GM12878 (cell line): ENCODE measurements around the gene EBF3. TPM values are rescaled to one million over a fixed set of nuclear protein-coding genes. Genes with fewer than 3 reads are reported as not detected.

Source experiments
- ATAC-seq: fragments of 200-7000 bp; cut with Tn5 transposase; 3 replicates; pipeline ENCODE4 v1.9.1; 2020; ENCODE audit warnings: mild to moderate bottlenecking, moderate library complexity
- BruUV-seq: library from RNA; stranded (reverse); fragments of 400-500 nt; replicated peaks from 2 replicates; lab custom pipeline; 2021; lab: Mats Ljungman, UMichigan
- CTCF ChIA-PET: fragments of 300-600 bp; sonication (Branson Sonifier 250); formaldehyde crosslinking; extraction: SDS; loops from one replicate; lab custom pipeline; 2021; ENCODE audit warnings: inconsistent platforms; lab: Yijun Ruan, JAX
- POLR2A ChIA-PET: fragments of 350-600 bp; formaldehyde crosslinking; extraction: SDS; loops from one replicate; lab custom pipeline; 2021; ENCODE audit warnings: inconsistent platforms; lab: Charles Lee
- RAD21 ChIA-PET: fragments of 300-600 bp; sonication (Branson Sonifier 250); formaldehyde crosslinking; loops from one replicate; lab custom pipeline; 2023; ENCODE audit warnings: antibody characterized with exemption; ENCODE audit not compliant: unreplicated experiment; lab: Charles Lee
- SMC1A ChIA-PET: fragments of 300-600 bp; sonication (Branson Sonifier 250); formaldehyde crosslinking; loops from one replicate; lab custom pipeline; 2023; ENCODE audit not compliant: unreplicated experiment, uncharacterized antibody; lab: Charles Lee
- DNase-seq: peaks from one replicate; pipeline ENCODE4 v3.0.0-alpha.2; 2011; ENCODE audit warnings: low read depth, low spot score
- FAIRE-seq: peaks from 3 replicates; lab custom pipeline; 2011; peaks lifted over from hg19 to GRCh38; lab: Jason Lieb, UNC
- H2AFZ ChIP-seq: 2 replicates; pipeline ENCODE4 v1.6.0; 2011; ENCODE audit warnings: low read depth, low read length, control low read depth; ENCODE audit not compliant: control insufficient read depth
- H3K27ac ChIP-seq: 2 replicates; pipeline ENCODE4 v1.5.1; 2011; ENCODE audit warnings: control low read depth; ENCODE audit not compliant: control insufficient read depth, insufficient read depth
- H3K27me3 ChIP-seq, 2 experiments: replicated peaks in 1 of 2; 2 replicates each; pipeline versions ENCODE4 v1.6.0 to v1.6.1; 2011; ENCODE audit warnings: low read length in 1 of 2; ENCODE audit not compliant: control insufficient read depth in 2 of 2, insufficient read depth in 2 of 2
- H3K36me3 ChIP-seq, 2 experiments: 2 replicates each; pipeline ENCODE4 v1.5.1; 2011; ENCODE audit warnings: low read length in 1 of 2; ENCODE audit not compliant: control insufficient read depth in 2 of 2, insufficient read depth in 2 of 2
- H3K4me1 ChIP-seq: 2 replicates; pipeline ENCODE4 v1.6.1; 2011; ENCODE audit warnings: mild to moderate bottlenecking, low read length, moderate library complexity, mixed read lengths; ENCODE audit not compliant: control insufficient read depth, insufficient read depth
- H3K4me2 ChIP-seq: 2 replicates; pipeline ENCODE4 v1.6.0; 2011; ENCODE audit warnings: control low read depth; ENCODE audit not compliant: control insufficient read depth, insufficient read depth
- H3K4me3 ChIP-seq: fragments of 200-600 bp; sonication (generic); 2 replicates; pipeline ENCODE4 v1.5.1; 2016
- H3K79me2 ChIP-seq: 2 replicates; pipeline ENCODE4 v1.6.0; 2011; ENCODE audit warnings: low read length; ENCODE audit not compliant: control insufficient read depth, insufficient read depth
- H3K9ac ChIP-seq: 2 replicates; pipeline ENCODE4 v1.8.0; 2011; ENCODE audit warnings: low read length, control low read depth, mixed read lengths; ENCODE audit not compliant: control insufficient read depth, insufficient read depth
- H3K9me3 ChIP-seq: replicated peaks from 3 replicates; pipeline ENCODE4 v1.5.1; 2011; ENCODE audit warnings: mild to moderate bottlenecking, low read length; ENCODE audit not compliant: control insufficient read depth, insufficient read depth
- H4K20me1 ChIP-seq: 2 replicates; pipeline ENCODE4 v1.6.0; 2011; ENCODE audit not compliant: control insufficient read depth, insufficient read depth
- CBFB ChIP-seq: IDR thresholded peaks from 2 replicates; pipeline ENCODE4 v1.6.1; 2016; ENCODE audit warnings: antibody characterized with exemption, low read depth
- CBX3 ChIP-seq: fragments of 200-600 bp; sonication (generic); IDR thresholded peaks from 2 replicates; pipeline ENCODE4 v1.6.1; 2016; ENCODE audit warnings: low read depth, borderline replicate concordance
- CREB1 ChIP-seq: IDR thresholded peaks from 2 replicates; pipeline ENCODE4 v1.6.1; 2012; ENCODE audit warnings: low read depth, mild to moderate bottlenecking, inconsistent platforms
- ESRRA ChIP-seq: IDR thresholded peaks from 2 replicates; pipeline ENCODE4 v1.6.1; 2012; ENCODE audit warnings: mild to moderate bottlenecking, low read length, improper control_type of control experiment
- ETV6 ChIP-seq, 2 experiments: fragments of 450-650 bp in 1 of 2; IDR thresholded peaks in 1 of 2; conservative IDR thresholded peaks in 1 of 2; 2 replicates each; pipeline ENCODE4 v1.6.1; 2014; ENCODE audit warnings: antibody characterized with exemption in 1 of 2, borderline replicate concordance in 1 of 2, low read depth in 1 of 2, mild to moderate bottlenecking in 1 of 2, moderate library complexity in 1 of 2
- FOS ChIP-seq: IDR thresholded peaks from 3 replicates; pipeline ENCODE4 v1.6.1; 2011; ENCODE audit warnings: borderline replicate concordance; ENCODE audit not compliant: insufficient read length; ENCODE audit errors: extremely low read depth
- GATAD2B ChIP-seq: fragments of 450-650 bp; conservative IDR thresholded peaks from 2 replicates; pipeline ENCODE4 v1.6.1; 2017; ENCODE audit warnings: low read depth, mild to moderate bottlenecking, moderate library complexity
- NR2C2 ChIP-seq: IDR thresholded peaks from 2 replicates; pipeline ENCODE4 v1.6.1; 2011; ENCODE audit warnings: borderline replicate concordance, low read depth; ENCODE audit not compliant: control insufficient read depth, insufficient read length
- NRF1 ChIP-seq: conservative IDR thresholded peaks from 2 replicates; pipeline ENCODE4 v1.6.1; 2011; ENCODE audit warnings: mild to moderate bottlenecking, low read depth, low read length, improper control_type of control experiment
- SREBF2 ChIP-seq: IDR thresholded peaks from 2 replicates; pipeline ENCODE4 v1.6.1; 2012; ENCODE audit warnings: mild to moderate bottlenecking, low read length
- STAT1 ChIP-seq: fragments of 450-650 bp; conservative IDR thresholded peaks from 2 replicates; pipeline ENCODE4 v1.6.1; 2014; ENCODE audit warnings: antibody characterized with exemption, mild to moderate bottlenecking
- STAT3 ChIP-seq: IDR thresholded peaks from 2 replicates; pipeline ENCODE4 v1.6.1; 2011; ENCODE audit warnings: low read depth, low read length, improper control_type of control experiment
- SUPT20H ChIP-seq: IDR thresholded peaks from 2 replicates; pipeline ENCODE4 v1.6.1; 2011; ENCODE audit warnings: low read depth, mild to moderate bottlenecking, low read length, moderate library complexity, borderline replicate concordance; ENCODE audit not compliant: control insufficient read depth
- YBX1 ChIP-seq: fragments of 450-650 bp; IDR thresholded peaks from 2 replicates; pipeline ENCODE4 v1.6.1; 2016; ENCODE audit warnings: antibody characterized with exemption
- ZZZ3 ChIP-seq: IDR thresholded peaks from 2 replicates; pipeline ENCODE4 v1.6.1; 2011; ENCODE audit warnings: low read depth; ENCODE audit not compliant: control insufficient read depth, insufficient read length
- WGBS: methylation state at CpG from one replicate; pipeline ENCODE4 v1.1.6; 2016; ENCODE audit warnings: low lambda C conversion rate; ENCODE audit not compliant: insufficient replicate concordance, insufficient coverage; ENCODE audit errors: missing lambda C conversion rate; 5-methylcytosine and 5-hydroxymethylcytosine counted together
- in situ Hi-C: fragments of 300-500 bp; cut with MboI; formaldehyde crosslinking; loops from 9 replicates; pipeline ENCODE4 v1.14.3; 2018; ENCODE audit warnings: mixed read lengths
- intact Hi-C: fragments of 100-400 bp; cut with micrococcal nuclease; formaldehyde crosslinking; loops from one replicate; pipeline ENCODE4 v1.14.2; 2022; ENCODE audit not compliant: unreplicated experiment
- polyA plus RNA-seq, 11 experiments: library from polyadenylated mRNA; depleted of rRNA in 4 of 11; unstranded in 6 of 11; stranded (reverse) in 5 of 11; fragments of >200 nt; fragmentation: Nextera tagmentation in 4 of 11; fragmentation: Illumina TruSeq in 1 of 11; extraction: Ambion mirVana in 4 of 11; extraction: Trizol in 1 of 11; gene quantifications; 1 replicate in 1 of 11; 2 replicates in 10 of 11; pipeline versions ENCODE4 v1.2.1 to v1.2.3, GENCODE V29; 2011 to 2016; ENCODE audit warnings: inconsistent platforms in 2 of 11, missing spikeins in 2 of 11, low read depth in 1 of 11
- total RNA-seq, 4 experiments: library from RNA; depleted of rRNA in 3 of 4; stranded (reverse); fragments of >200 nt in 3 of 4; fragmentation: Illumina TruSeq in 1 of 4; extraction: Trizol in 1 of 4; gene quantifications; 2 replicates each; pipeline versions ENCODE4 v1.2.1 to v1.2.3, GENCODE V29; 2013 to 2021
- TF ChIP-seq, protein P1 (sequence below): IDR thresholded peaks from 2 replicates; pipeline ENCODE4 v1.6.1; 2012; ENCODE audit warnings: improper control_type of control experiment, low read depth, low read length; ENCODE audit not compliant: insufficient replicate concordance
- TF ChIP-seq, protein P2 (sequence below): fragments of 150-350 bp; IDR thresholded peaks from 2 replicates; pipeline ENCODE4 v1.6.1; 2016; ENCODE audit warnings: low read depth, low read length

EBF3 gene
- total and polyA plus RNA-seq, 10 of the 15 experiments (the other 5 are each of a cell fraction or from before 2014, with no cell fraction given), result not detected

DNA sequence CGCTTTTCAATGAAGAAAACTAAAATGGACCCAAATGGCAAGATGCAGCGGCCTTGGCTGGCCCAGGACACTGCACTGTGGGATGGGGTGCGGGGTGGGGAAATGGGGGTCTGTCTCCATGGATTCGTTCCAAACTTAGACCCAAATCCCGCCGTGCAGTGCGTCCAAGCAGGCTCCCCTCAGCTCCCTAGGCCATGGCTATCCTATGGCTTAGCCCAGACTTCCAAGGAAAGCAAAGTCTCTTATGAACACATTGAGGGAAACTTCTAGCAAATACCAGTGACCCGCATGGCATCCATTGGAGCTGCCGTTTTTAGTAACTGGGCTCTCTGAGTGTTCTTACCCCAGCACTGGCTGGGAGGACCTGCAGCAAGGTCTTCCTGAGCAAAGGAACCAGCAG lies 122.5 kb downstream of the EBF3 start:
- DNase-seq, result no peak
- H3K4me3 ChIP-seq, result no peak overlapping the region
- ChIA-PET RAD21 (no interaction called here), SMC1A (no interaction called here), CTCF (no interaction called here), POLR2A (no interaction called here)
- 59% methylated on average over 9 of the region's 9 CpGs for WGBS
- TF ChIP-seq ETV6 (conservative IDR thresholded peaks at IDR 0.05 in 1 of 2, IDR thresholded peaks at IDR 0.05 in 1 of 2; ENCODE audit: borderline replicate concordance in 1 of 2, low read depth in 1 of 2) (no peak), ZZZ3 (no peak), ESRRA (no peak), YBX1 (no peak), FOS (no peak), NR2C2 (no peak), GATAD2B (no peak), SUPT20H (no peak), STAT1 (no peak), CREB1 (no peak), CBFB (no peak), SREBF2 (no peak), CBX3 (no peak), STAT3 (no peak), NRF1 (no peak)
- TF ChIP-seq, protein P1, sequence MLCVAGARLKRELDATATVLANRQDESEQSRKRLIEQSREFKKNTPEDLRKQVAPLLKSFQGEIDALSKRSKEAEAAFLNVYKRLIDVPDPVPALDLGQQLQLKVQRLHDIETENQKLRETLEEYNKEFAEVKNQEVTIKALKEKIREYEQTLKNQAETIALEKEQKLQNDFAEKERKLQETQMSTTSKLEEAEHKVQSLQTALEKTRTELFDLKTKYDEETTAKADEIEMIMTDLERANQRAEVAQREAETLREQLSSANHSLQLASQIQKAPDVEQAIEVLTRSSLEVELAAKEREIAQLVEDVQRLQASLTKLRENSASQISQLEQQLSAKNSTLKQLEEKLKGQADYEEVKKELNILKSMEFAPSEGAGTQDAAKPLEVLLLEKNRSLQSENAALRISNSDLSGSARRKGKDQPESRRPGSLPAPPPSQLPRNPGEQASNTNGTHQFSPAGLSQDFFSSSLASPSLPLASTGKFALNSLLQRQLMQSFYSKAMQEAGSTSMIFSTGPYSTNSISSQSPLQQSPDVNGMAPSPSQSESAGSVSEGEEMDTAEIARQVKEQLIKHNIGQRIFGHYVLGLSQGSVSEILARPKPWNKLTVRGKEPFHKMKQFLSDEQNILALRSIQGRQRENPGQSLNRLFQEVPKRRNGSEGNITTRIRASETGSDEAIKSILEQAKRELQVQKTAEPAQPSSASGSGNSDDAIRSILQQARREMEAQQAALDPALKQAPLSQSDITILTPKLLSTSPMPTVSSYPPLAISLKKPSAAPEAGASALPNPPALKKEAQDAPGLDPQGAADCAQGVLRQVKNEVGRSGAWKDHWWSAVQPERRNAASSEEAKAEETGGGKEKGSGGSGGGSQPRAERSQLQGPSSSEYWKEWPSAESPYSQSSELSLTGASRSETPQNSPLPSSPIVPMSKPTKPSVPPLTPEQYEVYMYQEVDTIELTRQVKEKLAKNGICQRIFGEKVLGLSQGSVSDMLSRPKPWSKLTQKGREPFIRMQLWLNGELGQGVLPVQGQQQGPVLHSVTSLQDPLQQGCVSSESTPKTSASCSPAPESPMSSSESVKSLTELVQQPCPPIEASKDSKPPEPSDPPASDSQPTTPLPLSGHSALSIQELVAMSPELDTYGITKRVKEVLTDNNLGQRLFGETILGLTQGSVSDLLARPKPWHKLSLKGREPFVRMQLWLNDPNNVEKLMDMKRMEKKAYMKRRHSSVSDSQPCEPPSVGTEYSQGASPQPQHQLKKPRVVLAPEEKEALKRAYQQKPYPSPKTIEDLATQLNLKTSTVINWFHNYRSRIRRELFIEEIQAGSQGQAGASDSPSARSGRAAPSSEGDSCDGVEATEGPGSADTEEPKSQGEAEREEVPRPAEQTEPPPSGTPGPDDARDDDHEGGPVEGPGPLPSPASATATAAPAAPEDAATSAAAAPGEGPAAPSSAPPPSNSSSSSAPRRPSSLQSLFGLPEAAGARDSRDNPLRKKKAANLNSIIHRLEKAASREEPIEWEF, result no peak
- TF ChIP-seq, protein P2, sequence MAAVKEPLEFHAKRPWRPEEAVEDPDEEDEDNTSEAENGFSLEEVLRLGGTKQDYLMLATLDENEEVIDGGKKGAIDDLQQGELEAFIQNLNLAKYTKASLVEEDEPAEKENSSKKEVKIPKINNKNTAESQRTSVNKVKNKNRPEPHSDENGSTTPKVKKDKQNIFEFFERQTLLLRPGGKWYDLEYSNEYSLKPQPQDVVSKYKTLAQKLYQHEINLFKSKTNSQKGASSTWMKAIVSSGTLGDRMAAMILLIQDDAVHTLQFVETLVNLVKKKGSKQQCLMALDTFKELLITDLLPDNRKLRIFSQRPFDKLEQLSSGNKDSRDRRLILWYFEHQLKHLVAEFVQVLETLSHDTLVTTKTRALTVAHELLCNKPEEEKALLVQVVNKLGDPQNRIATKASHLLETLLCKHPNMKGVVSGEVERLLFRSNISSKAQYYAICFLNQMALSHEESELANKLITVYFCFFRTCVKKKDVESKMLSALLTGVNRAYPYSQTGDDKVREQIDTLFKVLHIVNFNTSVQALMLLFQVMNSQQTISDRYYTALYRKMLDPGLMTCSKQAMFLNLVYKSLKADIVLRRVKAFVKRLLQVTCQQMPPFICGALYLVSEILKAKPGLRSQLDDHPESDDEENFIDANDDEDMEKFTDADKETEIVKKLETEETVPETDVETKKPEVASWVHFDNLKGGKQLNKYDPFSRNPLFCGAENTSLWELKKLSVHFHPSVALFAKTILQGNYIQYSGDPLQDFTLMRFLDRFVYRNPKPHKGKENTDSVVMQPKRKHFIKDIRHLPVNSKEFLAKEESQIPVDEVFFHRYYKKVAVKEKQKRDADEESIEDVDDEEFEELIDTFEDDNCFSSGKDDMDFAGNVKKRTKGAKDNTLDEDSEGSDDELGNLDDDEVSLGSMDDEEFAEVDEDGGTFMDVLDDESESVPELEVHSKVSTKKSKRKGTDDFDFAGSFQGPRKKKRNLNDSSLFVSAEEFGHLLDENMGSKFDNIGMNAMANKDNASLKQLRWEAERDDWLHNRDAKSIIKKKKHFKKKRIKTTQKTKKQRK, result no peak
- no peaks in the 10 kb centered on the region for H3K4me1 ChIP-seq
- no peaks in the 10 kb centered on the region for H3K79me2 ChIP-seq
- intact Hi-C loops (no loop called here), in situ Hi-C loops (no loop called here)
- no TSS peak for BruUV-seq
- H3K27me3 ChIP-seq, result no peaks in the 10 kb centered on the region
- ATAC-seq, result no peak
- no peak overlapping the region for H3K9ac ChIP-seq
- H3K27ac ChIP-seq, result no peak overlapping the region
- no peak overlapping the region for H2AFZ ChIP-seq
- no peaks in the 10 kb centered on the region for H4K20me1 ChIP-seq
- H3K4me2 ChIP-seq, result no peak overlapping the region
- H3K36me3 ChIP-seq, result no peaks in the 10 kb centered on the region
- H3K9me3 ChIP-seq, result no peaks in the 10 kb centered on the region
- FAIRE-seq, result no peak
